Keratinocyte (primary cell): Measurements from ENCODE around the gene GRK5. TPM values are rescaled to one million over a fixed set of nuclear protein-coding genes. Genes with fewer than 3 reads are reported as not detected.
"Not testable (repeated sequence)": the region's sequence is repeated elsewhere in the genome, so short reads cannot be mapped to it uniquely, and the experiment has no call there.

Experiments
- DNase-seq: peaks from one replicate; pipeline ENCODE4 v3.0.0-alpha.2; 2011; ENCODE audit warnings: low read depth, missing footprints, low spot score
- FAIRE-seq: peaks from 2 replicates; lab custom pipeline; 2011; peaks lifted over from hg19 to GRCh38; lab: Jason Lieb, UNC
- H2AFZ ChIP-seq: 2 replicates; pipeline ENCODE4 v1.6.0; 2012; ENCODE audit warnings: low read length, control low read depth, inconsistent platforms; ENCODE audit not compliant: control insufficient read depth
- H3K27ac ChIP-seq: 2 replicates; pipeline ENCODE4 v1.5.1; 2011; ENCODE audit warnings: low read length; ENCODE audit not compliant: control insufficient read depth, insufficient read depth
- H3K27me3 ChIP-seq: 3 replicates; pipeline ENCODE4 v1.6.0; 2011; ENCODE audit warnings: low read length; ENCODE audit not compliant: control insufficient read depth, insufficient read depth; ENCODE audit errors: extremely low read depth
- H3K36me3 ChIP-seq, 2 experiments: 2 replicates in 1 of 2; 3 replicates in 1 of 2; pipeline ENCODE4 v1.5.1; 2011; ENCODE audit warnings: low read length in 2 of 2, mild to moderate bottlenecking in 1 of 2; ENCODE audit not compliant: control insufficient read depth in 2 of 2, insufficient read depth in 2 of 2; ENCODE audit errors: extremely low read depth in 1 of 2
- H3K4me1 ChIP-seq: 3 replicates; pipeline ENCODE4 v1.5.1; 2011; ENCODE audit warnings: low read length; ENCODE audit not compliant: control insufficient read depth, insufficient read depth; ENCODE audit errors: extremely low read depth
- H3K4me2 ChIP-seq: 3 replicates; pipeline ENCODE4 v1.6.0; 2011; ENCODE audit warnings: low read depth, low read length; ENCODE audit not compliant: control insufficient read depth, insufficient read depth; ENCODE audit errors: extremely low read depth
- H3K4me3 ChIP-seq, 3 experiments: fragments of 200-600 bp in 1 of 3; sonication (generic) in 1 of 3; 2 replicates in 2 of 3; 3 replicates in 1 of 3; pipeline ENCODE4 v1.5.1; 2011 to 2016; ENCODE audit warnings: low read length in 3 of 3, mild to moderate bottlenecking in 3 of 3, control low read depth in 2 of 3, inconsistent platforms in 1 of 3, low read depth in 1 of 3, mixed read lengths in 1 of 3, mixed run types in 1 of 3, moderate library complexity in 1 of 3; ENCODE audit not compliant: control insufficient read depth in 2 of 3, insufficient read depth in 2 of 3; ENCODE audit errors: extremely low read depth in 1 of 3
- H3K79me2 ChIP-seq: 2 replicates; pipeline ENCODE4 v1.6.0; 2012; ENCODE audit warnings: low read length; ENCODE audit not compliant: control insufficient read depth, insufficient read depth
- H3K9ac ChIP-seq: 3 replicates; pipeline ENCODE4 v1.6.0; 2011; ENCODE audit warnings: low read length; ENCODE audit not compliant: control insufficient read depth, insufficient read depth; ENCODE audit errors: extremely low read depth
- H3K9me1 ChIP-seq: 3 replicates; pipeline ENCODE4 v1.6.0; 2011; ENCODE audit warnings: low read length; ENCODE audit not compliant: control insufficient read depth, insufficient read depth; ENCODE audit errors: extremely low read depth
- H3K9me3 ChIP-seq: 2 replicates; pipeline ENCODE4 v1.5.1; 2012; ENCODE audit warnings: low read depth, low read length; ENCODE audit not compliant: control insufficient read depth
- H4K20me1 ChIP-seq: 3 replicates; pipeline ENCODE4 v1.6.0; 2011; ENCODE audit warnings: low read length; ENCODE audit not compliant: control insufficient read depth, insufficient read depth; ENCODE audit errors: extremely low read depth
- EZH2 ChIP-seq: IDR thresholded peaks from one replicate; pipeline ENCODE4 v1.6.1; 2012; ENCODE audit warnings: inconsistent platforms, mild to moderate bottlenecking, low read length, moderate library complexity
- dilution Hi-C: fragments of 300-500 bp; cut with MboI; formaldehyde crosslinking; loops from one replicate; pipeline ENCODE4 v1.7.0; 2020; ENCODE audit warnings: low sequenced_read_pairs; ENCODE audit not compliant: extremely low pct_ligation_motif_present
- polyA plus RNA-seq, 5 experiments: library from polyadenylated mRNA; depleted of rRNA in 3 of 5; stranded (reverse) in 3 of 5; stranded (forward) in 1 of 5; unstranded in 1 of 5; fragments of >200 nt; gene quantifications; 1 replicate in 1 of 5; 2 replicates in 3 of 5; 3 replicates in 1 of 5; pipeline versions ENCODE4 v1.2.1 to v1.2.3, GENCODE V29; 2011 to 2012; ENCODE audit warnings: missing spikeins in 2 of 5, low read depth in 1 of 5, low replicate concordance in 1 of 5
- TF ChIP-seq, protein P1 (sequence below), 3 experiments: IDR thresholded peaks in 1 of 3; conservative IDR thresholded peaks in 1 of 3; optimal IDR thresholded peaks in 1 of 3; 2 replicates in 2 of 3; 3 replicates in 1 of 3; pipeline versions ENCODE3 to v1.5.1; 2011; ENCODE audit warnings: low read length in 3 of 3, mild to moderate bottlenecking in 3 of 3, moderate library complexity in 2 of 3, control low read depth in 1 of 3, inconsistent platforms in 1 of 3; ENCODE audit not compliant: insufficient read depth in 2 of 3; ENCODE audit errors: extremely low read depth in 1 of 3

Gene GRK5
- polyA plus RNA-seq, 1 donor (not counting 4 experiments of a cell fraction or from before 2014, with no cell fraction given), result 7.6 TPM

DNA sequence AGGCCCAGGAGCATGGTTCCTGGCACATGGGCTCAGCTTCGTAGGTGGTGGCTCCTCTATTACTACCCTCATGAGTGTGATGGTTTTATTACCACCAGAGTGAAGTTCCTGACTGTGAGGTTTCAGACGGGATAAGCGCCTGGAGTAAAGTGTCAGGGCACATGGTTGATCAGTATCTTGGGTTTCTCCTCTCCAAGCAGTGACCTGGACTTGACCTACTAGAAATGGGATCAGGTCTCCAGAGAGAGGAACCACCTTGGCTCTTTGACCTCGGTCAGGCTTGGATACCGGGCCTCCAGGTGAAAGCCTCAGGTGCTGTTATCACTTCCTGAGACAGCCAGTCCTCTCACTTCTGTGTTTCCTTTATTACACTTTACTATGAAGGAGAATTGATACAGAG lies 67.7 kb downstream of the GRK5 start:
- H3K4me3 ChIP-seq, result no peak overlapping the region
- peaks cover 3% of the 10 kb centered on the region for H3K9me1 ChIP-seq
- H3K27ac ChIP-seq, result no peak overlapping the region
- H3K79me2 ChIP-seq, result no peaks in the 10 kb centered on the region
- no peak overlapping the region for H2AFZ ChIP-seq
- peaks cover 7% of the 10 kb centered on the region for H3K4me1 ChIP-seq
- H3K9me3 ChIP-seq, result no peaks in the 10 kb centered on the region
- FAIRE-seq (no peak), DNase-seq (no peak)
- H3K36me3 ChIP-seq, result no peaks in the 10 kb centered on the region
- dilution Hi-C loops, result no loop called here
- H4K20me1 ChIP-seq, result no peaks in the 10 kb centered on the region
- H3K27me3 ChIP-seq, result no peaks in the 10 kb centered on the region
- H3K4me2 ChIP-seq, result no peak overlapping the region
- no peak overlapping the region for H3K9ac ChIP-seq
- no peak for TF ChIP-seq EZH2
- TF ChIP-seq, protein P1, sequence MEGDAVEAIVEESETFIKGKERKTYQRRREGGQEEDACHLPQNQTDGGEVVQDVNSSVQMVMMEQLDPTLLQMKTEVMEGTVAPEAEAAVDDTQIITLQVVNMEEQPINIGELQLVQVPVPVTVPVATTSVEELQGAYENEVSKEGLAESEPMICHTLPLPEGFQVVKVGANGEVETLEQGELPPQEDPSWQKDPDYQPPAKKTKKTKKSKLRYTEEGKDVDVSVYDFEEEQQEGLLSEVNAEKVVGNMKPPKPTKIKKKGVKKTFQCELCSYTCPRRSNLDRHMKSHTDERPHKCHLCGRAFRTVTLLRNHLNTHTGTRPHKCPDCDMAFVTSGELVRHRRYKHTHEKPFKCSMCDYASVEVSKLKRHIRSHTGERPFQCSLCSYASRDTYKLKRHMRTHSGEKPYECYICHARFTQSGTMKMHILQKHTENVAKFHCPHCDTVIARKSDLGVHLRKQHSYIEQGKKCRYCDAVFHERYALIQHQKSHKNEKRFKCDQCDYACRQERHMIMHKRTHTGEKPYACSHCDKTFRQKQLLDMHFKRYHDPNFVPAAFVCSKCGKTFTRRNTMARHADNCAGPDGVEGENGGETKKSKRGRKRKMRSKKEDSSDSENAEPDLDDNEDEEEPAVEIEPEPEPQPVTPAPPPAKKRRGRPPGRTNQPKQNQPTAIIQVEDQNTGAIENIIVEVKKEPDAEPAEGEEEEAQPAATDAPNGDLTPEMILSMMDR (optimal IDR thresholded peaks at IDR 0.05 in 1 of 3, IDR thresholded peaks at IDR 0.05 in 1 of 3, conservative IDR thresholded peaks at IDR 0.05 in 1 of 3; ENCODE audit: extremely low read depth in 1 of 3, insufficient read depth in 2 of 3, low read length in 3 of 3), result no peak

DNA sequence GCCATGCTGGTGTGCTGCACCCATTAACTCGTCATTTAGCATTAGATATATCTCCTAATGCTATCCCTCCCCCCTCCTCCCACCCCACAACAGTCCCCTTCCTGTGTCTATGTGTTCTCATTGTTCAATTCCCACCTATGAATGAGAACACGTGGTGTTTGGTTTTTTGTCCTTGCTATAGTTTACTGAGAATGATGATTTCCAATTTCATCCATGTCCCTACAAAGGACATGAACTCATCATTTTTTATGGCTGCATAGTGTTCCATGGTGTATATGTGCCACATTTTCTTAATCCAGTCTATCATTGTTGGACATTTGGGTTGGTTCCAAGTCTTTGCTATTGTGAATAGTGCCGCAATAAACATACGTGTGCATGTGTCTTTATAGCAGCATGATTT lies 68.8 kb downstream of the GRK5 start:
- H3K27ac ChIP-seq, FAIRE-seq, H3K9me1 ChIP-seq, H2AFZ ChIP-seq, H3K4me3 ChIP-seq, H3K36me3 ChIP-seq, DNase-seq, H3K9me3 ChIP-seq, H3K27me3 ChIP-seq, dilution Hi-C loops, H3K9ac ChIP-seq, H4K20me1 ChIP-seq, H3K4me1 ChIP-seq, H3K4me2 ChIP-seq, H3K79me2 ChIP-seq: not testable (repeated sequence)

DNA sequence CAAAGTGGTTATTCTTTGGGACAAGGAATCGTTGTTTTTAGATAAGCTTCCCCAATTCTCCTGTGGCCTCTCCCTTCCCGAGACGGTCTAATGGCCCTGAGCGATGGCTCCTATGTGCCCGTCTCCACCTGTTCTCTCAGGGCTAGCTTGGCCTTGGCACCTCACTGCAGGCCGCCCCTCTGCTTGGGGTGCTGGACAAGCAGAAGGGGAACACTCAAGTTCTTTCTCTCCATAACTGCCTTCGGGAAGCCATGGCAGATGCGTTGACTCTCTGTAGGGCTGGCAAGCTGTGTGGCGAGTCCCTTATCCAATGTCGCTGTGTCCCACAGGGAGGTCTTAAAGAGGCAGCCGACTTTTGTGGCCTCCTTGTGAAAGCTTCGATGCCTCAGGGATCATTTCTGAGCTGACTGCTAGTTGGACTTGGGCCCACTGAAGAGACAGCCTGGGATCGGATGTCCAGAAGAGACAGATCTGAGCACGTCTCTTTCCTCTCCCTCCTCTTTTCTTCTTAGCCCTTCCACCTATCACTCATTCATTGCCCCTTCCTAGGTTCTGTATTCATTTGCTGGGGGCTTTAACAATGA lies 70.8 kb downstream of the GRK5 start:
- Histone ChIP-seq H3K9ac (no peak overlapping the region), H3K4me3 (no peak overlapping the region), H3K4me2 (no peak overlapping the region), H2AFZ (no peak overlapping the region), H3K9me3 (no peaks in the 10 kb centered on the region), H3K9me1 (peaks cover under 1% of the 10 kb centered on the region), H3K4me1 (no peaks in the 10 kb centered on the region), H3K27me3 (no peaks in the 10 kb centered on the region), H4K20me1 (no peaks in the 10 kb centered on the region), H3K79me2 (no peaks in the 10 kb centered on the region), H3K36me3 (no peaks in the 10 kb centered on the region), H3K27ac (no peak overlapping the region)
- FAIRE-seq (no peak), DNase-seq (no peak)
- dilution Hi-C loops, result no loop called here
- TF ChIP-seq EZH2, result no peak
- TF ChIP-seq, protein P1 (optimal IDR thresholded peaks at IDR 0.05 in 1 of 3, IDR thresholded peaks at IDR 0.05 in 1 of 3, conservative IDR thresholded peaks at IDR 0.05 in 1 of 3; ENCODE audit: extremely low read depth in 1 of 3, insufficient read depth in 2 of 3, low read length in 3 of 3), result no peak
